ENCODE results near the gene SLC25A38.

Gene SLC25A38

DNA sequence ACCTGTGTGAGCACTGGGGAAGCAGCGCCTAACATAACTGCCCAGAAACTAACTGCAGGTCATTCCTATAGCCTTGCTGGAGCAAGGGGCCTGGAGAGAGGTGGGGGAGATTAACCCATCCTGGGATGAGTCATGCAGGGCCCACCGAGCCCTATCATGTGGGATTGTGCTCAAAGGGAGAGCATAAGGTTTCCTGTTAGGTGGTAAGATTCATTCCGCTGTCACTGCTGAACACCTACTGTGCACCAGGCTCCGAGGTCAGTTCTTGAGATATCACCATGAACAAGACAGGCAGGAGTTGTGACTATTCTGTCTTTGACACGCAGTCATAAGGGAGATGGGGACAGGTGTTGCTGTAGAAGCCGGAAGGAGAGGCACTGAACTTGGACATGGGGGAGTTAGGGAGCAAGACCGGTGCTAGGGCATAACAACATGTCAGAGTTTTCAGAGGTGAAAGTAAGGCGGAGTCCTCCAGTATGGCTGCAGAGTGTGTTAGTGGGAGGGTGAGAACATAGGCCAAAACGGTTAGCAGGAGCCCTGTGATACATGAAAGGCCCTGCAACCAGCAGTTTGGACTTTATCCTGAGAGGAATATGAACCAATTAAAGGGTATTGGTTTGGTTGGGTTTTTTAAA is 2.4 kb downstream of the SLC25A38 start:
- DNase-seq (ENCODE audit: extremely low read depth, low read depth): no peak
- TF ChIP-seq, protein P1, sequence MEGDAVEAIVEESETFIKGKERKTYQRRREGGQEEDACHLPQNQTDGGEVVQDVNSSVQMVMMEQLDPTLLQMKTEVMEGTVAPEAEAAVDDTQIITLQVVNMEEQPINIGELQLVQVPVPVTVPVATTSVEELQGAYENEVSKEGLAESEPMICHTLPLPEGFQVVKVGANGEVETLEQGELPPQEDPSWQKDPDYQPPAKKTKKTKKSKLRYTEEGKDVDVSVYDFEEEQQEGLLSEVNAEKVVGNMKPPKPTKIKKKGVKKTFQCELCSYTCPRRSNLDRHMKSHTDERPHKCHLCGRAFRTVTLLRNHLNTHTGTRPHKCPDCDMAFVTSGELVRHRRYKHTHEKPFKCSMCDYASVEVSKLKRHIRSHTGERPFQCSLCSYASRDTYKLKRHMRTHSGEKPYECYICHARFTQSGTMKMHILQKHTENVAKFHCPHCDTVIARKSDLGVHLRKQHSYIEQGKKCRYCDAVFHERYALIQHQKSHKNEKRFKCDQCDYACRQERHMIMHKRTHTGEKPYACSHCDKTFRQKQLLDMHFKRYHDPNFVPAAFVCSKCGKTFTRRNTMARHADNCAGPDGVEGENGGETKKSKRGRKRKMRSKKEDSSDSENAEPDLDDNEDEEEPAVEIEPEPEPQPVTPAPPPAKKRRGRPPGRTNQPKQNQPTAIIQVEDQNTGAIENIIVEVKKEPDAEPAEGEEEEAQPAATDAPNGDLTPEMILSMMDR (IDR thresholded peaks at IDR 0.05; ENCODE audit: low read depth, low read length, missing control alignments): no peak
- H3K4me3 ChIP-seq (replicated peaks; ENCODE audit: low read depth, low read length): no peak overlapping the region

DNA sequence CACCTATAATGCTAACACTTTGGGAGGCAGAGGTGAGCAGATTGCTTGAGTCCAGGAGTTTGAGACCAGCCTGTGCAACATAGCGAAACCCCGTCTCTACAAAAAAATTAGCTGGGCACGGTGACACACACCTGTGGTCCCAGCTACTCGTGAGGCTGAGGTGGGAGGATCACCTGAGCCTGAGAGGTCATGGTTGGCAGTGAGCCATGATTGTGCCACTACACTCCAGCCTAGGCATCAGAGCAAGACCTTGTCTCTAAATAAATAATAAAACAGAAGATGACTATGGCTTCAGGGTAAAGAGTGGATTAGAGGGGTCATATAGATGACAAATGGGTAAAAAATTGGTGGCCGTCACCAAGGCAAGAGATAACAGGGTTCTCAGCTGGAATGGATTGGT is 3.1 kb downstream of the SLC25A38 start:
- DNase-seq (ENCODE audit: extremely low read depth, low read depth): no peak
- TF ChIP-seq, protein P1 (IDR thresholded peaks at IDR 0.05; ENCODE audit: low read depth, low read length, missing control alignments): no peak
- H3K4me3 ChIP-seq (replicated peaks; ENCODE audit: low read depth, low read length): no peak overlapping the region

DNA sequence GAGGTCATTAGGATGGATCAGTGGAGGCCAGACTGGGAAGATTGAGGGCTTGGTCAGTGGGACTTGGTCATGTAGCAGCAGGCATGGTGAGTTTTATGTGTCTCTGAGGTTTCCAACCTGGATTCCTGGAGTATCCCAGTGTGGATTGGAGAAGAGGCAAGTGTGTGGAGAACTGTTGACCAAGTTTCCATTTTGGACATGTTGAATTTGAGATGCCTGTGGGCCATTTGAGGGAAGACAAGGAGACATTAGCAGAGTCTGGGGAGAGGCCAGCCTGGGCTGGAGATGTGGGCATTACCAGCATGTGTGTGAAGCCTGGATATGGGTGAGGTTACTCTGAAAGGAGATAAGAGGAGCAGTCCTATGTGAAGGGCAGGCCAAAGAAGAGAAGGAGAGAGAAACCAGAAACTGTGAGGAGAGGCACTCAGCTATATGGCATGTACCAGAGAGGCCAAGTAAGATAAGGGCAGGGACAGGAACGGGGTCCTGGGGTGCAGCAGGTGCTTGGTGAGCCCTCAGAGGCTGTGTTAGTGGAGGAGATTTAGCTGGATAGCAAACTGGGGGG is 4.3 kb downstream of the SLC25A38 start:
- no peak overlapping the region for H3K4me3 ChIP-seq (replicated peaks; ENCODE audit: low read depth, low read length)

DNA sequence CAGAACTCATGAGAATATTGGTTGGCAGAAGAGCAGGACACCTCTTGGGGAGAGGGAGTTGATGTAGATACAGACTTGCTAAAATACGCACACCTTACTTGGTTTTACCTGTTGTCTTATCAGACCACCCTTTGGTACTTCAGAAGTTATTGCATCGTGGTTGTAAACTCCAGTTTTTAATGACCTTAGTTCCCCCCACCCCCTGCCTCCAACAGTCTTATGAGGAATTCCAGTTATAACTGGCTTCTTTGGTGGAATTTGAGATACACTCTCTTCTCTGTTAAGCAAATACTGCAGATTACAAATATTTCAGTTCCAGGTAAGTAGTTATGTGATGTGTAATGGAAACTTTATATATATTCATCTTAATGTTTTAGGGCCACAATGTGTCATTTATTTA is 5.0 kb downstream of the SLC25A38 start:
- no peak for DNase-seq (ENCODE audit: extremely low read depth, low read depth)
- TF ChIP-seq, protein P1 (IDR thresholded peaks at IDR 0.05; ENCODE audit: low read depth, low read length, missing control alignments): no peak
- H3K4me3 ChIP-seq (replicated peaks; ENCODE audit: low read depth, low read length): no peak overlapping the region

More for the DNA sequence above, 4.3 kb downstream of the SLC25A38 start:
- TF ChIP-seq, protein P1 (IDR thresholded peaks at IDR 0.05; ENCODE audit: low read depth, low read length, missing control alignments): no peak
- no peak for DNase-seq (ENCODE audit: extremely low read depth, low read depth)

DNA sequence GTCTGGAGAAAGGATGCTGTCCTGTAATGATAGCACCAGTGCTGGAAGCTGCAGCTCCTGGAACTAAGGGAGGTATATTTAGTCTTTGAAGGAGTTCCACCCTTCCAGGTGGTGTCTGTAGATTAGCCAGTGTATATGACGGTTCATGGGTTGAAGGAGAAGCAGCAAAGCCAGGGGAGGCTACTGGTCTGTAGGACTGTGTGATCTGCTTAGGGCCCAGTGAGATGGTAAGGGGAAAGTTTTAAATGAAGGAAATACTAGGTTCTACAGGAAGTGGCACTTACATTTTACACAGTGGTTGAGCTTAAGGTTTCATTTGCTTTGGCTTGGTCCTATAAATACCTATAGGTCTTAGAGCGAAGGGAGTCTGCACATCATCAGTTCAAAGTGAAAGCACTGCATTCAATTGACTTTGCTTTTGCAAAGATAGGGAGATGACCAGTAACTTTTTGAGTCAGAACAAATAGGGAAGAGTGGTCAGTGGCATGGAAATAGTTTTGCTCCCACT is 5.6 kb downstream of the SLC25A38 start:
- H3K4me3 ChIP-seq (replicated peaks; ENCODE audit: low read depth, low read length): no peak overlapping the region
- TF ChIP-seq, protein P1 (IDR thresholded peaks at IDR 0.05; ENCODE audit: low read depth, low read length, missing control alignments): no peak
- no peak for DNase-seq (ENCODE audit: extremely low read depth, low read depth)

DNA sequence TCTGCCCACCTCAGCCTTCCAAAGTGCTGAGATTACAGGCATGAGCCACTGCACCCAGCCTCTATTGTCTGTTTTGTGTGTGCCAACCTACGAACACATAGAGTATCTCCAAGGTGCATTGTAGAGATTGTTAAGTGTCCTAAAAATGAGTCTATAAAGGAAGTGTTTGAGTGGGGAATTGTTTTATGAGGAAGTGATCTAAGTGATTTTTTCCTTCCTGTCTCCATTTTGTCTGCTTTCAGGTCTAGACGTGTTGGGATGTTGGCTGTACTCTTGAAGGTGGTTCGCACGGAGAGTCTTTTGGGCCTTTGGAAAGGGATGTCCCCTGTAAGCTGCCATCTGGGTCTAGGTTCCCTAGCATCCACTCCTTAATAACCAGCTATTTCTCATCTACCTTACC is 7.0 kb downstream of the SLC25A38 start:
- DNase-seq (ENCODE audit: extremely low read depth, low read depth): no peak

More for the DNA sequence above, 7.0 kb downstream of the SLC25A38 start:
- no peak overlapping the region for H3K4me3 ChIP-seq (replicated peaks; ENCODE audit: low read depth, low read length)
- TF ChIP-seq, protein P1 (IDR thresholded peaks at IDR 0.05; ENCODE audit: low read depth, low read length, missing control alignments): no peak
